ENCODE measurements around the gene EXOC3L2. TPM values are rescaled to one million over a fixed set of nuclear protein-coding genes. Genes with fewer than 3 reads are reported as not detected.
"Not testable (repeated sequence)": the region's sequence is repeated elsewhere in the genome, so short reads cannot be mapped to it uniquely, and the experiment has no call there.

Gene EXOC3L2
- total RNA-seq, 1 donor from 2014 or later, result 3.6 TPM

DNA sequence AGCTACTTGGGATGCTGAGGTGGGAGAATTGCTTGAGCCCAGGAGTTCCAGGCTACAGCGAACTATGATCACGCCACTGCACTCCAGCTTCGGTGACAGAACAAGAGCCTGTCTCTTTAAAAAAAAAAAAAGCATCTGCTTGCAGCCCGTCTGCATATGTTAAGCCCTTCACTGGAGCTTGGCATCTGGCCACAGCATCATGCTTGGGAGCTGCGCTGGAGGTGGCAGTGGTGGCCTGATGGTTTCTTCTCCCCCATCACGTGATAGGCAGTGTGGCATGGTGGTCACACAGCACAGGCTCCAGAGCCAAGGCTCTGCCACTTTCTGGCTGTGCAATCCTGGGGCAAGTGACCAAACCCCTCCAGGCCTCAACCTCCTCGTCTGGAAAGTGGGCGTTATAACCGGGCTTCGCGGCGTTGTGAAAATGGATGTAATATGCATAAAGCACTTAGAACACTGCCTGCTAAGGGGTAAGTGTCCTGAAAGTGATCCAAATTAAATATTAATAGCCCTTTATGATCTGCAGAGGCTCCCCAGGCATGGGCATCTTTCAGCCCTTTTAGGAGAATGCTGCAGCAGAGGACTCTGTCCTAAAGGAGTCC is 30.3 kb upstream of the EXOC3L2 start:
- Histone ChIP-seq H3K36me3 (peaks cover 78% of the 10 kb centered on the region), H3K27ac (no peak overlapping the region), H3K9me3 (no peaks in the 10 kb centered on the region), H3K27me3 (ENCODE audit: low read depth) (no peaks in the 10 kb centered on the region), H3K4me1 (peaks cover 10% of the 10 kb centered on the region), H3K4me3 (no peak overlapping the region)
- DNase-seq (no peak), ATAC-seq (no peak)
- intact Hi-C loops (cut with DNase I), result no loop called here
- TF ChIP-seq, protein P1, sequence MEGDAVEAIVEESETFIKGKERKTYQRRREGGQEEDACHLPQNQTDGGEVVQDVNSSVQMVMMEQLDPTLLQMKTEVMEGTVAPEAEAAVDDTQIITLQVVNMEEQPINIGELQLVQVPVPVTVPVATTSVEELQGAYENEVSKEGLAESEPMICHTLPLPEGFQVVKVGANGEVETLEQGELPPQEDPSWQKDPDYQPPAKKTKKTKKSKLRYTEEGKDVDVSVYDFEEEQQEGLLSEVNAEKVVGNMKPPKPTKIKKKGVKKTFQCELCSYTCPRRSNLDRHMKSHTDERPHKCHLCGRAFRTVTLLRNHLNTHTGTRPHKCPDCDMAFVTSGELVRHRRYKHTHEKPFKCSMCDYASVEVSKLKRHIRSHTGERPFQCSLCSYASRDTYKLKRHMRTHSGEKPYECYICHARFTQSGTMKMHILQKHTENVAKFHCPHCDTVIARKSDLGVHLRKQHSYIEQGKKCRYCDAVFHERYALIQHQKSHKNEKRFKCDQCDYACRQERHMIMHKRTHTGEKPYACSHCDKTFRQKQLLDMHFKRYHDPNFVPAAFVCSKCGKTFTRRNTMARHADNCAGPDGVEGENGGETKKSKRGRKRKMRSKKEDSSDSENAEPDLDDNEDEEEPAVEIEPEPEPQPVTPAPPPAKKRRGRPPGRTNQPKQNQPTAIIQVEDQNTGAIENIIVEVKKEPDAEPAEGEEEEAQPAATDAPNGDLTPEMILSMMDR (IDR thresholded peaks at IDR 0.05), result no peak

DNA sequence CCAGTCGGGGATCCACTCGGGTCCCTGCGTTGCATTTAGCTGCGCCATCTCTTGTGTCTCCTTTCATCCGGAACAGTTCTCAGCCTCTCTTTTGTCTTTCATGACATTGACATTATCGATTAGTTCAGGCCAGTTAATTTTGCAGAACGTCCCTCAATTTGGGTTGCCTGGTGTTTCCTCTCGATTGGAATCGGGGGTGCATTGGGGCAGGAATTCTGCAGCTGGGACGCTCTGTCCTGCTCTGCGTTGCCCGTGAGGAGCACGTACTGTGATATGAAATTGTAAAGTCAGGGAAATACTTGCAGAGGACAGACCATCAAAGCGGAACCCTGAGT is 28.3 kb upstream of the EXOC3L2 start:
- Histone ChIP-seq H3K9me3 (no peaks in the 10 kb centered on the region), H3K27ac (no peak overlapping the region), H3K36me3 (peaks cover 76% of the 10 kb centered on the region), H3K4me1 (peaks cover 10% of the 10 kb centered on the region), H3K27me3 (ENCODE audit: low read depth) (no peaks in the 10 kb centered on the region), H3K4me3 (no peak overlapping the region)
- intact Hi-C loops (cut with DNase I), result no loop called here
- ATAC-seq (no peak), DNase-seq (no peak)
- TF ChIP-seq, protein P1 (IDR thresholded peaks at IDR 0.05), result no peak

DNA sequence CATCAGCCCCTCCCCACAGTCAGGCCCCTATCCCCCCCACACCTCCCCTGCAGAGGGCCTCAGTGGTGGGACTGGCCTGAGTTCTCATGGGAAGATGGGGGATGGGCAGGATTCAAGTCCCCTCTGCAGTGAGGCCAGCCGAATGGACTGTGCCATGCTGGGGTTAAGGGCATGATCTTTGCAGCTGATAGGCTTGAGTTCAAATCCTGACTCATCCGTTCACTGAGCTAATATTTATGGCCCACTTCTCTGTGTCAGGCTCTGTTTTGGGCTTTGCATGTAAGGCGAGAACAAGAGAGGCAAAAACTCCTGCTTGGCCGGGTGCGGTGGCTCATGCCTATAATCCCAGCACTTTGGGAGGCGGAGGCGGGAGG is 26.5 kb upstream of the EXOC3L2 start:
- ATAC-seq (no peak), DNase-seq (no peak)
- peaks cover 10% of the 10 kb centered on the region for H3K4me1 ChIP-seq
- H3K36me3 ChIP-seq, result peaks cover 68% of the 10 kb centered on the region
- TF ChIP-seq, protein P1 (IDR thresholded peaks at IDR 0.05), result no peak
- intact Hi-C loops (cut with DNase I), result no loop called here
- H3K27ac ChIP-seq, result no peak overlapping the region
- no peak overlapping the region for H3K4me3 ChIP-seq
- no peaks in the 10 kb centered on the region for H3K27me3 ChIP-seq (ENCODE audit: low read depth)
- H3K9me3 ChIP-seq, result no peaks in the 10 kb centered on the region

DNA sequence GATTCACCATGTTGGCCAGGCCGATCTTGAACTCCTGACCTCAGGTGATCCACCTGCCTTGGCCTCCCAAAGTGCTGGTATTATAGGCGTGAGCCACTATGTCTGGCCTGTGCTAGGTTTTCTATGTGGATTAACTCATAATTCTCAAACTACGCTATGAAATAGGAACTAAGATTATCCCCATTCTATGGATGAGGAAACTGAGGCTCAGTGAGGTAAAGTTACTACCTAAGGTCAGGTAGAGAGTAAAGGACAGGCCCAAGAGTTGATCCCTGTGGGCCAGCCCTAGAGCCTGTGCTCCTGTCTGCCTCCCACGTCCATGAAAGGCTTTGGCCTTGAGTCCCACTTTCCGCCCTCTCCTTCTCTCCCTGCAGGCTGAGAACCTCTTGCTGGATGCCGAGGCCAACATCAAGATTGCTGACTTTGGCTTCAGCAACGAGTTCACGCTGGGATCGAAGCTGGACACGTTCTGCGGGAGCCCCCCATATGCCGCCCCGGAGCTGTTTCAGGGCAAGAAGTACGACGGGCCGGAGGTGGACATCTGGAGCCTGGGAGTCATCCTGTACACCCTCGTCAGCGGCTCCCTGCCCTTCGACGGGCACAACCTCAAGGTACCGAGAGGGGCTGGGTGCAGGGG is 26.0 kb upstream of the EXOC3L2 start:
- no peak overlapping the region for H3K27ac ChIP-seq
- ATAC-seq, result no peak
- peaks cover 10% of the 10 kb centered on the region for H3K4me1 ChIP-seq
- DNase-seq, result no peak
- peaks cover 69% of the 10 kb centered on the region for H3K36me3 ChIP-seq
- H3K4me3 ChIP-seq, result no peak overlapping the region
- TF ChIP-seq, protein P1 (IDR thresholded peaks at IDR 0.05), result no peak
- H3K9me3 ChIP-seq, result no peaks in the 10 kb centered on the region
- intact Hi-C loops (cut with DNase I), result no loop called here
- no peaks in the 10 kb centered on the region for H3K27me3 ChIP-seq (ENCODE audit: low read depth)

DNA sequence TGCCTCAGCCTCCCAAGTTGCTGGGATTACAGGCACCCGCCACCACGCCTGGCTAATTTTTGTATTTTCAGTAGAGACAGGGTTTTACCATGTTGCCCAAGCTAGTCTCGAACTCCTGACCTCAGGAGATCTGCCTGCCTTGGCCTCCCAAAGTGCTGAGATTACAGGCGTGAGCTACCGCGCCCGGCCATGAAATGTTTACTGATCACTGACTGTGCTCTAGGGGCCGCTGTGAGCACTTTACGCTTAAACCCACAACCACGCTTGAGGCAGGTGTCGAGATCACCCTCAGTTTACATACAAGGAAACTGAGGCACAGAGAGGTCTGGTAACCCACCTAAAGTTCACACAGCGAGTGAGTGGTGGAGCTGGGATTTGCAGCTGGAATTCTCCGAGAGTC is 24.7 kb upstream of the EXOC3L2 start:
- peaks cover 62% of the 10 kb centered on the region for H3K36me3 ChIP-seq
- ATAC-seq; intact Hi-C loops (cut with DNase I); H3K4me3 ChIP-seq; H3K27me3 ChIP-seq (ENCODE audit: low read depth); H3K4me1 ChIP-seq; H3K9me3 ChIP-seq; DNase-seq; H3K27ac ChIP-seq: not testable (repeated sequence)

DNA sequence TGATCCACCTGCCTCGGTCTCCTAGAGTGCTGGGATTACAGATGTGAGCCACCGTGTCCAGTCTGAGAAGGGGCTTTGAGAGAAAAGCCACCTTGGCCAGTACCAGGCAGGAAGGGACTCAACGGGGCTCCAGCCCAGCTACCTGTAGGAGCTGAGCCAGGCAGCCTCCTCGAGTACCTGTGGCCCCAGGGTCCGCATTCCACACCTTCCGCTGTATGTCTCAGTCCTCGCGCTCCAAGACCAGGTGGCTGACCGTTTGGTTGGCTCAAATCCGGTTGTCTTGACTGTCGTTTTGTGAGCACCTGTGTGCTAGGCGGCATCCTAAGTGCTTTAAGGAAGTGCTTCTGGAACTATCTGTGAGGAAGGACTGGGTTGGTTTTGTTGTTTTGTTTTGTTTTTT is 22.1 kb upstream of the EXOC3L2 start:
- Histone ChIP-seq H3K36me3 (peaks cover 45% of the 10 kb centered on the region), H3K9me3 (no peaks in the 10 kb centered on the region), H3K27ac (no peak overlapping the region), H3K27me3 (ENCODE audit: low read depth) (no peaks in the 10 kb centered on the region), H3K4me3 (no peak overlapping the region), H3K4me1 (peaks cover 1% of the 10 kb centered on the region)
- ATAC-seq (no peak), DNase-seq (no peak)
- intact Hi-C loops (cut with DNase I), result no loop called here
- TF ChIP-seq, protein P1 (IDR thresholded peaks at IDR 0.05), result no peak

Measured in lower lobe of right lung (tissue), 2 donors.